Activated CD4-positive, CD25-positive, alpha-beta regulatory T cell treated with anti-CD3 and anti-CD28 coated beads, Interleukin-2, amount 50 U/mL, for 24 hours (primary cell): Measurements from ENCODE around the gene SLFN12L.
"Not testable (repeated sequence)": the region's sequence is repeated elsewhere in the genome, so short reads cannot be mapped to it uniquely, and the experiment has no call there.

Experiments
- ATAC-seq, 2 donors: fragments of 150-1000 bp; cut with Tn5 transposase; one replicate each; pipeline ENCODE4 v1.10.0; 2021; ENCODE audit warnings: mild to moderate bottlenecking in 1 of 2, moderate library complexity in 1 of 2

The SLFN12L gene

GRCh38 chr17:35541434-35541833, 4.0 kb upstream of the SLFN12L start:
- ATAC-seq: no peak

- peak; percentile 8 to 28 for ATAC-seq
Measured at GRCh38 chr17:35540589-35541404, 3.3 kb upstream of the SLFN12L start.

- ATAC-seq: no peak
Measured at GRCh38 chr17:35539659-35540026, 2.2 kb upstream of the SLFN12L start.

GRCh38 chr17:35536664-35537171, 760 bp downstream of the SLFN12L start:
- ATAC-seq: peak; percentile 51 to 59

GRCh38 chr17:35535406-35535805, 2.1 kb downstream of the SLFN12L start:
- ATAC-seq: not testable (repeated sequence)

- ATAC-seq: no peak
Measured at GRCh38 chr17:35534576-35535093, 2.8 kb downstream of the SLFN12L start.

- ATAC-seq: peak; percentile 60 to 66
Measured at GRCh38 chr17:35531160-35531559, 6.3 kb downstream of the SLFN12L start.

GRCh38 chr17:35529866-35530265, 7.6 kb downstream of the SLFN12L start:
- ATAC-seq: peak in 1 of 2 donors; percentile 58

GRCh38 chr17:35529326-35529725, 8.2 kb downstream of the SLFN12L start:
- not testable (repeated sequence) for ATAC-seq

- ATAC-seq: no peak
Measured at GRCh38 chr17:35523296-35523695, 14.2 kb downstream of the SLFN12L start.

GRCh38 chr17:35521654-35522256, 15.7 kb downstream of the SLFN12L start:
- ATAC-seq: peak; percentile 89 to 91

GRCh38 chr17:35521150-35521549, 16.3 kb downstream of the SLFN12L start:
- no peak for ATAC-seq

GRCh38 chr17:35519906-35520442, 17.5 kb downstream of the SLFN12L start:
- no peak for ATAC-seq

GRCh38 chr17:35519439-35519838, 18.0 kb downstream of the SLFN12L start:
- no peak for ATAC-seq

GRCh38 chr17:35518431-35518830, 19.0 kb downstream of the SLFN12L start:
- ATAC-seq: not testable (repeated sequence)

GRCh38 chr17:35515027-35515426, 22.5 kb downstream of the SLFN12L start:
- no peak for ATAC-seq

GRCh38 chr17:35514564-35514963, 22.9 kb downstream of the SLFN12L start:
- no peak for ATAC-seq

GRCh38 chr17:35510052-35510451, 27.4 kb downstream of the SLFN12L start:
- ATAC-seq: no peak

GRCh38 chr17:35507714-35508113, 29.8 kb downstream of the SLFN12L start:
- not testable (repeated sequence) for ATAC-seq

GRCh38 chr17:35499548-35499947, 37.9 kb downstream of the SLFN12L start:
- ATAC-seq: no peak

- ATAC-seq: no peak
Measured at GRCh38 chr17:35498448-35499178, 38.9 kb downstream of the SLFN12L start.

GRCh38 chr17:35496451-35497290, 40.8 kb downstream of the SLFN12L start:
- no peak for ATAC-seq
